Stimulated activated CD4-positive, alpha-beta T cell treated with anti-CD3 and anti-CD28 coated beads, Interleukin-15, amount 100 ng/mL, for 24 hours (primary cell): ENCODE results near the gene SBNO2.
A peak's percentile ranks its signal among the peaks of the same experiment; 100 is the strongest.

Source experiments
- DNase-seq: peaks from one replicate; pipeline ENCODE4 v3.0.0-alpha.2; 2020

The SBNO2 gene

DNA sequence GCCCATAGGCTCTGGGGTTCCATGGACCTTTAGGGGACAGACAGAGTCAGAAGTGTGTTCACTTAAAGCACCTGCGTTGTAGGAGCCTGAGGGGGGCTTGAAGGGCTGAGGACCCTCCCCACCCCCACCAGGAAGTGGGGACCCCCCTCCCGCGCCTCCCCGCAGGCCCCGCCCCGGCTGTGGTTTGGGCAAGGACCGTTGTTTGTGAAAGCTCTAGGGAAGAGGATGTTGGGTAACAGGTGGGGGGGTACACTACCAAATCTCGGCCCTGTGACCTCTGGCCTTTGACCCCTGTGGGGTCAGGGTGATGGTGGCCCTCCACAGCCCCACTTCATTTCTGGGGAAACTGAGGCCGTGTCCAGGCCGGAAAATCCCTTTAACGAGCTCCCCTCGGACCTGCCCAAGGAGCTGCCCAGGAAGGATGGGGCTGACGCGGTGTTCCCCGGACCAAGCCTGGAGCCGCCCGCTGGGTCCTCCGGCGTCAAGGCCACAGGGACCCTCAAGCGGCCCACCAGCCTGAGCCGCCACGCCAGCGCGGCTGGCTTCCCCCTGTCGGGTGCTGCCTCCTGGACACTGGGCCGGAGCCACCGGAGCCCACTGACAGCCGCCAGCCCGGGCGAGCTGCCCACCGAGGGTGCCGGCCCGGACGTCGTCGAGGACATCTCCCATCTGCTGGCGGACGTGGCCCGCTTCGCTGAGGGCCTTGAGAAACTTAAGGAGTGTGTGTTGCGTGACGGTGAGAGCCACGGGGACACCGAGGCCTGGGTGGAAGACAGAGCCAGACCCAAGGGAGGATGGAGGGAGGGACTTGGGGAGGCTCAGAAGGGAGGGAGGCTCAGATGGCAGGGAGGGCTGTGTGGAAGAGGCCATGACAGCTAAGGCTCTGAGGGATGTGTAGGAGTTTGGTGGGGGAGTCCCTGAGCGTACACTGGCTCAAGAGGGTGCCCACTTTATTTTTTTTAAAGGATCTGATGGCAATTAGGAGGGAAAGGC is 105.8 kb downstream of the SBNO2 start:
- peak; percentile 71 for DNase-seq

DNA sequence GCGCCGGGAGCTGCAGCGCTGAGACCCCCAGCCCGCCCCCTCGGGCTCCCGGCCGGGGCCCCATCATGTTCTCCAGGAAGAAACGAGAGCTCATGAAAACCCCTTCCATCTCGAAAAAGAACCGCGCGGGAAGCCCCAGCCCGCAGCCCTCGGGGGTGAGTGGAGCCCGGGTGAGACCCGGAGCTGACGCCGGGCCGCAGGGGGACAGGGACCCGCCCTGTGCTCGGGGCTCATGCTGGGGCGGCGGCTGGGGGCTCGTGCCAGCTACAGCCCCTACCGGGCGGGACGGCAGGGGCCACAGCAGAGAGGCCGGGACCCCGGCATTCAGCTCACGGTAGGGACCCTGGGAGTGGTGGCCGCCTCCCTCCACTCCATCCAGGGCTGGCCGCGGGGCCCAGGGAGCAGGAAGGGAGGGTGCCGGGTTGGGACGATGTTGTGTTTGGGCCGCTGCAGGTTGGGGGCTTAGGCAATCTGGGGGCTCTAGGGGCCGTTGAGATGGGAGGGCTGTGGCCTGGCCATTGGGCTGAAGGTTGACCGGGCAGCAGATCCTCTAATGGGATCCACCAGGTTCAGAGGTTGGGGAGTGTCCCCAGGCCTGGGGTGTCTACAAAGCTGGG is 106.6 kb downstream of the SBNO2 start:
- DNase-seq = no peak

DNA sequence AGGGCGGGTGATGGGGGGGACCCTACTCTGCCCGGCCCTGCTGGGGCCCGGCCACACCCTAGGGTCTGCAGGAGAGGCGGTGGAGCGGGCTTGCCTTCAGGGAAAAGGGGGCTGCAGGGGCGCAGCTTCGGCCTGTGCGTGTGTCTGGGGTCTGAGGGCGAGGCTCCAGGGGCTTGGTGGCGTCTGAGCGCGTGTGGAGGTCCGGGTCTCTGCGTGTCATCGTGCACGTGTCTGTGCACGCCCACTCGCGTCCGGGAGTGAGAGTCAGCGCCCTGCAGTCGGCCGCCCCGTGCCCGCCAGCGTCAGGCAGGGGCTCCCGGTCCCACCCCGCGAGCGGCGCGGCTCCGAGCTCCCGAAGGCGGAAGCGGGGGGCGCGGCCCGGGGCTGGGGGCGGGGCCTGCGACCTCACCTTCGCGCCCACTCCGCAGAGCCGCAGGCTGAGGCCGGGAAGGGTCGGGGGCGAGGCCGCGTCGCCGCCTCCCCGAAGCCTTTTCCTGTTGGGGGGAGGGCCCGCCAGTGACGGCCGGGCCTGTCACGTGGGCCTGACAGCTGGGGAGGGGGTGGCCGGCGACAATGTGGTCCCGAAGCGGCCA is 107.2 kb downstream of the SBNO2 start, which contains the start of gene ARHGAP45:
ARHGAP45 (plus strand) TSS at position 420 of the 593 bp plus-strand sequence. CDS start 239 bp downstream, outside the sequence.
- DNase-seq = peak; percentile 90

DNA sequence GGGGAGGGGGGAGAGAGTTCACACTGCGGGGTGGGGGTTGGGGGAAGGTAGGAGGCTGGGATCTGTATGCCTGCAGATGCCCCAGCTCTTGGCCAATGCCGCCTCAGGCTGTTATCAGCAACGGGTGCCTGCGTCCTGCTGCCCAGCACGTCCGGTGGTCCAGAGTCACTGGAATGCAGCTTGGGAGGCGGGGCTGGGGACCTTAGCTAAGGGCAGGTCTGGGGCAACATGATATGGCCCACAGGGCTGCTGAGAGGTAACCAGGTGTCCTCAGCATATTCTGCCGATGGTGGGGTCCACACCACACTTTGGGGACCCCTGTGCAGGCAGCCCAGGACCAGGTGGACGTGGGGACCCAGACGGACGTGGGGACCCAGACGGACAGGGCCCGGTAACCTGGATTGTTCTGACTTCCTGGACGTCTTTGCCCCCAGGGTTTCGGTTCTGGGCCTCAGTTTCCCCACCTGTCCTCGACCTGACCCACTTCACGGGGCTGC is 107.8 kb downstream of the SBNO2 start:
- no peak for DNase-seq

DNA sequence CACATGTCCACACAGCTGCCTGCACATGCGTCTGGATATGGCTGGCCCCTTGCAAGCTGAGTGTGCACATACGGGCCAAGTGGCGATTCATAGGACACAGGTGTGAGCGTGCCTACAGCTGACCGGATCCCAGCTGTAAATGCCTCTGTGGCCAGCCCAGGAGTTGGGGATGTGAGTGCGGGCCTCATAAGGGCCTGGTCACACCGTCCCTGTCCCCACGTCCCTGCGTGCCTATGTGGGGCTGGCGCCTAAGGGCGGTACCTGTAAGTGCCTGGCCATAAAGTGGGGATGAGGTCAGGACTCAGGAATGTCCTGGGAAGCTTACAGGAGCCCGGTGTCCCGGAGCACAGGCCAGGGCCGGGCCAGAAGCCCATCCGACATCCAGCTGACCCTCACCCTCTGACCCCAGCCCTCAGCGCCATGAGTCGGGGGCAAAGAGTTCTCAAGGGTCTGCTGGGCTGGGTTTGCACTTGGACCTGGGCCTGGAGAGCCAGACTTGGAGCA is 108.4 kb downstream of the SBNO2 start:
- DNase-seq = no peak

DNA sequence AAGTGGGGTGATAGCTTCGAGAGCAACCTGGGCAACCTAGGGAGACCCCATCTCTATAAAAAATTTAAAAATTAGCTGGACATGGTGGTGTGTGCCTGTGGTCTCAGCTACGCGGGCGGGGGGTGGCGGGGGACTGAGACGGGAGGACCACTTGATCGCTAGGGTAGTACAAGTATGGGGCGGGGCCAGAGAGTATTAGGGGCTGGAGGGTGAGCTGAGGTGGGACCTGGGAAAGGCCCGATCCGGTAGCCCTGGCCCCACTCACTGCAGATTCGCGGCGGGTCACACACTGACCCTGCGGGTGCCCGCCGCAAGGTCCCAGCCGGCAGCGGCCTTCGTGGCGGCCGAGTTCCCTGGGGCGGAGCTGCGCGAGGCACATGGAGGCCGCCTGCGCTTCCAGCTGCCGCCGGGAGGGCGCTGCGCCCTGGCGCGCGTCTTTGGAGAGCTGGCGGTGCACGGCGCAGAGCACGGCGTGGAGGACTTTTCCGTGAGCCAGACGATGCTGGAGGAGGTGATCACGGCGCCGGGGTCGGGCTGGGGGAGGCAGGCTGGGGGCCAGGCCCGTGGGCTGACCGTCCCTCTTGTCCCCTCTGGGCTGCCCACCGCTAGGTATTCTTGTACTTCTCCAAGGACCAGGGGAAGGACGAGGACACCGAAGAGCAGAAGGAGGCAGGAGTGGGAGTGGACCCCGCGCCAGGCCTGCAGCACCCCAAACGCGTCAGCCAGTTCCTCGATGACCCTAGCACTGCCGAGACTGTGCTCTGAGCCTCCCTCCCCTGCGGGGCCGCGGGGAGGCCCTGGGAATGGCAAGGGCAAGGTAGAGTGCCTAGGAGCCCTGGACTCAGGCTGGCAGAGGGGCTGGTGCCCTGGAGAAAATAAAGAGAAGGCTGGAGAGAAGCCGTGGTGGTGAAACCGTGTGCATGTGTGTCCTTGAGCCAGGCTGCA is 109.1 kb downstream of the SBNO2 start:
- DNase-seq = peak; percentile 83

DNA sequence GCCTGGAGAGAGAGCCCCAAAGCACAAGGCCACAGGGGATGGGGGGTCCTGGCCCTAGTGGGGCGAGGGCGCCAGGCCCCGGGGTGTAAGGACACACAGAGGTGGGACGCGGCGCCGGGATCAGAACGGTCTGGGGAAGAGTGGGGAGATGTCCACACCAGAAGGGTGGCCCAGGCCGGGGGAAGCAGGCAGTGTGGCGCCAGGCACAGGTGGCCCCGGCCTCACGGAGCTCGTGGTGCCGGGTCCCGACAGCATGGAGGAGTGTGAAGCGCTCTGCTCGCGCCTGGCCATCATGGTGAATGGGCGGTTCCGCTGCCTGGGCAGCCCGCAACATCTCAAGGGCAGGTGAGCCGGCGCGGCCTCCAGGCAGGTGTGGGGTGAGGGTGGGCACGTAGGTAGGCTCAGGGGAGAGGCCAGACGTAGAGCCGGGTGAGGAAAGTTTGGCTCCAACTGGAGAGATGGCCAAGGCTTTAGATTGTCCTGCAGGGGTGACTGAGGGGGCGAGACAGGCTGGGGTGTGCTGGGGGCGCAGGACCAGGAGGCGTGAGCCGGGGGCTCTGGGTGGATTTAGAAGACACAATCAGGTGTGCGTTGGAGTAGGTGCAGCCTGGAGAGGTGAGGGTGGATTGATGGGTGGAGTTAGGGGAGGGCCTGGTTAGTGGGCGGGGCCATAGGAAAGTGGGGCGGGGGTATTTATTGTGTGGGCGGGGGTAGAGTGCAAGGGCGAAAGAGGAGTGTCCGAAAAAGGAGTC is 110.0 kb downstream of the SBNO2 start:
- no peak for DNase-seq

DNA sequence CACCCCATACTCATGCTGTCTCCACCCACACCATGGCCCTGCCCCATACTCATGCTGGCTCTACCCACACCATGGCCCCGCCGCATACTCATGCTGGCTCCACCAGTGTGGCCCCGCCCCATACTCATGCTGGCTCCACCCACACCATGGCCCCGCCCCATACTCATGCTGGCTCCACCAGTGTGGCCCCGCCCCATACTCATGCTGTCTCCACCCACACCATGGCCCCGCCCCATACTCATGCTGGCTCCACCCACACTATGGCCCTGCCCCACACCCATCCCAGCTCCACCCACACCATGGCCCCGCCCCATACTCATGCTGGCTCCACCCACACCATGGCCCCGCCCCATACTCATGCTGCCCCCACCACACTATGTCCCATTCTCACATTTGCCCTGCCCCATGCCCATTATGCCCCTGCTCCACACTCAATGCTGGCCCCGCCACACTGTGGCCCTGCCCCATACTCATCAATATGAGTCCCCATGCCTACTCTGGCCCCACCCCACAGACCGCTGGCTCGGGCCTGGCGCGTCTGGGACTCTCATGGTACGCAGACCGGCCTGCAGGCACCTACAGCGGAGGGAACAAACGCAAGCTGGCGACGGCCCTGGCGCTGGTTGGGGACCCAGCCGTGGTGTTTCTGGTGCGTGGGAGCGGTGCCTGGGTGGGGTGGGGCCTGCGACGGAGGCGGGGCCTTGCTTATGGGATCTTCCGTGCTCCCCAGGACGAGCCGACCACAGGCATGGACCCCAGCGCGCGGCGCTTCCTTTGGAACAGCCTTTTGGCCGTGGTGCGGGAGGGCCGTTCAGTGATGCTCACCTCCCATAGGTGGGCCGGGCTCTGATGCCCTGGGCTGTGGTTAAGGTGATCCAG is 110.8 kb downstream of the SBNO2 start:
- DNase-seq = peak; percentile 64

DNA sequence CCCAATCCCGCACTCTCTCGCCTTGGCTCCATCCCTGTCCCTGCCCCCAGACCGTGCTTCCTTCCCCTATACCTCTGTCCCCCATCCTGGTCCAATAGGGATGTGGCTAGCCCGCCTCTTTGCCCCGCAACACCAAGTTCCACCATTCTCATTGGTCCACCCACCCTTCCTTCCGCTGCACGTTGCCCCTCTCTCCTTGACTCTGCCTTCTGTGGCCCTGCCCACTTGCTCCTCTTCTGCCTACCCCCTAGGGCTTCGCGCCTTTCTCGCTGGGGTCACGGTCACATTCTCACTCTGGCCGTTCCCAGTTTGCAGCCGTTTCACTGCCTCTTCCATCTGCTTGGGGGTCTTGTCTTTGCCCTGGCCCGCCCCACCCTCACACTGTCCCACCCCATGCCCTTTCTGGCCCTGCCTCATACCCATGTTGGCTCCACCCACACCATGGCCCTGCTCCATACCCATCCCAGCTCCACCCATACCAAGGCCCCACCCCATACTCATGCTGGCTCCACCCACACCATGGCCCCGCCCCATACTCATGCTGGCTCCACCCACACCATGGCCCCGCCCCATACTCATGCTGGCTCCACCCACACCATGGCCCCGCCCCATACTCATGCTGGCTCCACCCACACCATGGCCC is 111.6 kb downstream of the SBNO2 start:
- no peak for DNase-seq

DNA sequence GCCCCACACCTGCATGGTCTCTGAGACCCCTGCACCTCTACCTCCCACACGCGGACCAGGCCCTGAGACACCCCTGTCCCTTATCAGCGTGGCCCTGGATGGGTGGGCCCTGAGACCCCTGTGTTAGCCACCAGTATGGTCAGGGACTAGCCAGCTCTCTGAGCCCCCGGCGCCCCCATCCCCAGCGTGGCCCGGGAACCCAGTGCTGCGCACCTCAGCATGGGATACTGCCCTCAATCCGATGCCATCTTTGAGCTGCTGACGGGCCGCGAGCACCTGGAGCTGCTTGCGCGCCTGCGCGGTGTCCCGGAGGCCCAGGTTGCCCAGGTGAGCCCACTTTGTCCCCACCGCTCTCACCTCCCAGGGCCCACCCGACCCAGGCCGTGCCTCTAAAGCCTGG is 112.1 kb downstream of the SBNO2 start:
- no peak for DNase-seq

DNA sequence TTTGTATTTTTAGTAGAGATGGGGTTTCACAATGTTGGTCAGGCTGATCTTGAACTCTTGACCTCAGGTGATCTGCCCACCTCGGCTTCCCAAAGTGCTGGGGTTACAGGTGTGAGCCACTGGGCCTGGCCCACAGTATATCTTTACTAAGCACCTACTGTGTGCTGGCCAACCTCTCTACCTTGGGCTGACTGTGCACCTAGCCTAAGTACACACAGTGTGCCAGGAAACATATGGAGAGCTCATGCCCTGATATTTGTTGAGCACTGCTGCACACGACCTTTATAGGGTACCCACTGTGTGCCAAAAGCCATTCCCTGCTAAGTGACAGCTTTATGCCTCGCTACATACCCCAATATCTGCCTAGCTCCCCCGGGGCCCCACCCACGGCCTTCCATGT is 113.4 kb downstream of the SBNO2 start:
- DNase-seq = no peak

DNA sequence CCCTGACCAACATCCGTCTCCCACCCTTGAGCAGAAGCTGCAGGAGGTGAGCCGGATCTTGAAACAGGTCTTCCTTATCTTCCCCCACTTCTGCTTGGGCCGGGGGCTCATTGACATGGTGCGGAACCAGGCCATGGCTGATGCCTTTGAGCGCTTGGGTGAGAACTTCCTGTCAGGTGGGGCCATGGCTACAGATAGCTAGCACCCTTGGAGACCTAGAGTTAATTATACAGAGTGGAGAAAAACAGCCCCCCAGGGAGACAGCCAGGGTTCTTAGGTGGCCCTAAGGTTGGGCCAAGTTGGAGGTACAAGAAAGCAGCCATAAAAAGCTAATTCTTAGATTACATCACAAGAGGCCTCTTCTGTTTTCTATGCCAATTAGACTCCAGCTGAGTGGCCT is 116.0 kb downstream of the SBNO2 start:
- DNase-seq = no peak
